GM21786 (cell line): ENCODE measurements around the gene FKBP6.
"Not testable (repeated sequence)": the region's sequence is repeated elsewhere in the genome, so short reads cannot be mapped to it uniquely, and the experiment has no call there.

Experiments used
- ATAC-seq: cut with Tn5 transposase; IDR thresholded peaks from one replicate; pipeline ENCODE4 v1.9.1; 2021; ENCODE audit not compliant: unreplicated experiment

Gene FKBP6

DNA sequence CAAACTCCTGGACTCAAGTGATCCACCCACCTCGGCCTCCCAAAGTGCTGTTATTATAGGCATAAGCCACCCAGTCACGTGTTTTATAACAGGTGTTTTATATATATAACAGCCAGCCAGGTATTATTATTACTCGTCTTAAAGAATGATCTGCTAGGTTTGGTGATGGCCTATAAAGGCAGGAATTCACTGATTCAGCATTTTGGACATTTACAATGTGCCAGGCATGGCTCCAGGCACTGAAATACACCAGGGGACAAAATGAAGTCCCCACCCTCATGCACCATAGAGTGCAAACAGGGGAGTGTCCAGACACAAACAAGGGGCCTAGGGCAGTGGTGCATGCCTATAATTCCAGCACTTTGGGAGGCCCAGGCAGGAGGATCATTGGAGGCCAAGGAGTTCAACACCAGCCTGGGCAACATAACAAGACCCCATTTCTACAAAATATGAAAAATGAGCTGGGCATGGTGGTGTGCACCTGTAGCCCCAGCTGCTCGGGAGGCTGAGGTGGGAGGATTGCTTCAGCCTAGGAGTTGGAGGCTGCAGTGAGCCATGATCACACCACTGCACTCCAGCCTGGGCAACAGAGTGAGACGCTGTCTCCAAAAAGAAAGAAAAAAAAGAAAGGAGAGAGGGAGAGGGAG lies 4.4 kb upstream of the FKBP6 start:
- ATAC-seq, result not testable (repeated sequence)

DNA sequence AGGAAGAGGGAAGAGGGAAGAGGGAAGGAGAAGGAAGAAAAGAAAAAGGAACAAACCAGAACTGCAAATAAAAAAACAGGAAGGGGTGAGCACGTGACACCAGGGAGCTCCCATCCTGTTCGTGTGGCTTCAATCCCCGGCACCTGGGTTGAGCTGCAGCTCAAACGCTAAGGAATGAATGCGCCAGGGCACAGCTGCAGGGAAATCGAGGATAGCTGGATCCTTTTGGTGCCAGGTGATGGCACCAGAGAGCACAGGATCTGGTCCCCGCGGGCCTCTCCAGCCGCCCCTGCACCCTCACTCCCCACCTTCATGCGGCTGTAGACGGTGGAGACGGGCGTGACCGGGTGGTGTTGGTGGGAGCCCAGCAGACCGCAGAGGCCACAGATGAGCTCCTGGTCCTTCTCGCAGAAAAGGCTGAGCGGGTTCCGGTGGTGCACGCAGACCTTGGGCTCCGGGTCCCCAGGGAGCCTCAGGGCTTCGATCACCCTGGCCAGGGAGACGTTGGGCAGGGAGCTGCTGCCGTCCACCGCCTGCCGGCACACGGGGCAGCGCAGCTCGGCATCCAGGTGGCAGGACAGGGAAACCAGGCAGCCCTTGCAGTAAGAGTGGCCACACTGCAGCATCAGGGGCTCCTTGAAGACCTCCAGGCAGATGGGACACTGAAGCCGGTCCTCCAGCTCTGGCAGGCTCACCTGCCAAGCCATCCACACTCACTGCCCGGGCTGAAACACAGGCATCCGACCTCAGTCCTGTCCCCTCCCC lies 3.7 kb upstream of the FKBP6 start:
- not testable (repeated sequence) for ATAC-seq

GRCh38 chr7:73325424-73325823 lies 2.5 kb upstream of the FKBP6 start:
- ATAC-seq, result not testable (repeated sequence)

DNA sequence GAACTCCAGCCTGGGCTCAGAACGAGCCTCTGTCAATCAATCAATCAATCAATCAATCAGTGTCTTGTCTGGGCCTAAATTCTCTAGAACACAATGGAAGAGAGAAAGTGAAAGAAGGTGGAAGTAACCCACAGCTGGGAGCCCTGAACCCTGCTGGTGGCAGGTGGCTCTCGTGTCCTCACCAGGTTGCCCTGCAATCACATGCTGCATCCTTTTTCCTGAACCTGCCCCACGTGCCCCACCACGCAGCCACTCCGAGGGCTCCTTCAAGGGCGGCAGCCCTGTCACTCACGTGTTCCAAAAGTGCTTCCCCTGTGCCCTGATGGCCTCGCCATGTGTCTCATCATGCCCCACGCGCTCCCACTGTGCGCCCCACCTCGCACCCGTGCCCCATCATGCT lies 512 bp upstream of the FKBP6 start:
- ATAC-seq, result not testable (repeated sequence)

GRCh38 chr7:73328696-73329095 lies 735 bp downstream of the FKBP6 start:
- no peak for ATAC-seq

GRCh38 chr7:73329861-73330581 lies 2.1 kb downstream of the FKBP6 start:
- no peak for ATAC-seq

- no peak for ATAC-seq
Observed at GRCh38 chr7:73330772-73331171, 2.8 kb downstream of the FKBP6 start.

GRCh38 chr7:73332447-73332846 lies 4.5 kb downstream of the FKBP6 start:
- ATAC-seq, result no peak

DNA sequence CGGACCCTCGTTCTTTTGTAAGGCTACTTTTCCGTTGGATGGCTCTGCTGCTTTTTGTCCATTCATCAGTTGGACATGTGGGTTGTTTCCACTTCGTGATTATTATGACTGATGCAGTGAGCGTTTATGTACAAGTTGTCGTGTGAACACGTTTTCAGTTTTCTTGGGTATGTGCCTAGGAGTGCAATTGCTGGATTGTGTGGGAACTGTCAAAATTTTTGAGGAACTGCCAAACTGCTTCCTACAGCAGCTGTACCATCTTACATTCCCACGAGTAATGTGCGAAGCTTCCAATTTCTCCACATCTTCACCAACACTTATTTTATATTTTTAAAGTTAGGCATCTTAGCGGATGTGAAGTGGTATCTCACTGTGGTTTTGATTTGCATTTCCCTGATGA lies 10.4 kb downstream of the FKBP6 start:
- ATAC-seq, result no peak

DNA sequence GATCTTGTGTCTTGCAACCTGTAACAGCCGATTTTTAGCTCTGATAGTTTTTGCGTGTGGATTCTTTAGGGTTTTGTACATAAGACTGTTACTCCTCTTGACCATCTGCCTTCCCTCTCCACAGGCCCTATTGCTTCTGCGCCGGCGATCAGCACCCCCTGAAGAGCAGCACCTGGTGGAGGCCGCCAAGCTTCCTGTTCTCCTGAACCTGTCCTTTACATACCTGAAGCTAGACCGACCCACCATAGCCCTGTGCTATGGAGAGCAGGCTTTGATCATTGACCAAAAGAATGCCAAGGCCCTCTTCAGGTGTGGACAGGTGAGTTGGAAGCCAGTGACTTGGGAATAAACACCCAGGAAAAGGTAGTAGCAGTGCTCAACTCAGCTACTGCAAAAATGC lies 12.6 kb downstream of the FKBP6 start:
- no peak for ATAC-seq

DNA sequence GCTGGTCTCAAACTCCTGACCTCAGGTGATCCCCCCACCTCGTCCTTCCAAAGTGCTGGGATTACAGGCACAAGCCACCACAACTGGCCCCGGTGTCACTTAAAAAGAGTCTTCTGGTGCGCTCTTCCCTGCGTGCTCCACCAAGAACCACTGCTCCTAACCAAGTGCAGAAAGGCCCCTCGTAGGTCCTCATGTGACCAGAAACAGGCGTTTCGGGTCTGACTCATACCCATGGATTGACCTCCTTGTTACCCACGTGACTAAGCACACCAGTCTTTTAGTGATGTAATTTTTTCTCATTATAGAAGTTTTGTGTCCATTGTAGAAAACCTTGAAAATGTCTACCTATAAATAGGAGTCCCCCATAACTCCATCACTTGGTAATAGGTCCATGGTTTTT lies 13.9 kb downstream of the FKBP6 start:
- ATAC-seq, result no peak

DNA sequence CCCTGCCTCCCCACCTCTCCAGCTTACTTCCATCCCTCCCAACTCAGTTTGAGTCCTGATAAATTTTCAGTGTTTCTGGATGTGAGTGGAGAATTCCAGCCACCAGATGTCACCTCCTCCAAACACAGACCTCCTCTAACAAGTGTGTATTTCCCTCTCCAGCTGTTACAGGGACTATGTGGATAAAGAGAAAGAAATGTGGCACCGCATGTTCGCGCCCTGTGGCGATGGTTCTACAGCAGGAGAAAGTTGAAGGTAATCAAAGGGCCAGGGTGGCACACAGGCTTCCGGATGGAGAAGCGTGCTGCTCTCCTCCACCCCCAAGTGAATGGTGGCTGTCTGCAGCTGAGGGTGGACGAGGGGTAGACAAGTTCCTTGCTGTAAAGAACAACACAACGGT lies 14.7 kb downstream of the FKBP6 start:
- no peak for ATAC-seq

DNA sequence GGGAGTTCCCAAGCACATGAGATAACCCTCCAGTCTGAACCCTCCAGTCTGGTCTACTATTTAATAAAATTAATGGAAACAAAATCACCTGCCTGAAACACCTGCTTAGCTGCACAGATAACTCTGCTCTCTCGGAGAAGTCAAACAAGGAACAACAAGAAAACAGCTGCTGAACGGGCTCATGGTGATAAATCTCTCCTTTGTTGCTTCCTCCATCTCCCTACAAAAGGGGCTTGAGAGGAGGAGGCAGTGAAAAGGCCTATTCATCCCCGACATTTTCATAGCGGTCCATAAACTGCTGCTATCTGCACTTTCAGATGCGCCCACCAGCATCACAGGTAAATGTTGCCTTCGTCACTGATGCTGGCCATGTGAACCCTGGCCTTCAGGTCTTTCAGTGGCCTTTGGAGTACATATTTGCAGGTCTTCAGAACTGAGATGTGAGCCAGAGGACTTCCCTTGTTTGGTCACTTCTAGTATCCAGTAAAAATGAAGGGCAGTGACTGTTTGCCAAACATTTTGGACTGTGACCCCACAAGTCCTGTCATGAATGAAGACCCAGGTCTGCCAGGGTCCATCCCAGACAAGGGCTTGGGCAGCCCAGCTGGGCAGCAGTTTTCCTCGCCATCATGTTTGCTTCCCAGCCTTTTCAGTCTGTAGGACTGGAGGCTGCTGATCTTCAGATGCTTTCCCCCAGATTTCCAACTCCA lies 15.9 kb downstream of the FKBP6 start:
- ATAC-seq, result no peak

DNA sequence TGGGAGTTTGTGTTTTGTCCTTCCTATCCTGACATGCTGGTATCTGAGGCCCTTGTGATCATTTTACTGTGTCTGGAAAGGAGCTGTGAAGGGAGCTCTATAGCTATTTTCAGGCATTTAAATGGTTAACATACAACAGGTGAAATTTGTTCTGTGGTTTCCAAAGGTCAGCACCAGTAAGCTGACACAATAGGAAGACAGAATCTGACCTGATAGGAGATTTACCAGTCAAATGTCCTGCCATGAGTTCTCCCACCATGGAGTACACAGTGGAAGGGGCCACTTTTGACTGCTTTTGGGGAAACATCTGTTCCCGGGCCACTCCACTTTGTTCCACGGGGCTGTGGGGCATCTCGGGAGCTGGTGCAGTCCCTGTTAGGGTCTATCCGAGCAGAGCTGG lies 17.6 kb downstream of the FKBP6 start:
- no peak for ATAC-seq

DNA sequence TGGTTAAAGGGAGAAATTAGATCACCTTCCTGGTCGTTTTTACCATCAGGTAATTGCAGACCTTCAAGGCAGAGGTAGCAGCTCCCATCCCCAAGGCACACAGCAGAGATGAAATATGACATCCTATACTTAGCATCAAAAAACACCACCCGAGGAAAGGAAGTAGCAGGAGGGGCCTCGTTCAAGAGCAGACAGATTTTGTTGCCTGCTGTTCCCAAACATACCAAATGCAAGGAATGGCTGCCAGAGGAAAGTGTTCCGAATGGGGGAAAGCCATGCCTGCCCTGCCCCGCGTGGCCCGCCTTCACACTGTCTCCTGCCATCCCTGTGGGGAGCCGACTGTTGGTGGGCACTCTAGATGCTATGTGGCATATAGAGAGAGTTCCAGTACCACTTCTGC lies 18.0 kb downstream of the FKBP6 start:
- ATAC-seq, result no peak

DNA sequence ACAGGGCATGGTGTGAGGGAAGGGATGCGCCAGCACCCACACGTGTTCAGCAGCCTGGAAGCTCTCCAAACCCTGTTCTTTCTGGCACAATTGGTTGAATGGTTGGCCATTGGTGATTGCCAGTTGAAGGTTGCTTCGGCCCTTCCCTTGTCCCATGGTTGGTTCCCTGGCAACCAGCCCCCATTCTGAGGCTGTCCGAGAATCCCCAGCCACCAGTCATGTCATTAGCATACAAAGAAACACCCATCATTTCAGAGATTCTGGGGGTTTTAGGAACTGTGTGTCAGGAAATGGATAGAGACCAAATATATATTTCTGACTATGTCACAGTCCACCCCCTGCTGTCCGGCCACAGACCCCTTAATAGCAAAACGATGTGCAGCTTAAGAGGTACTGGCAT lies 21.8 kb downstream of the FKBP6 start:
- ATAC-seq, result no peak

GRCh38 chr7:73350306-73351068 lies 22.5 kb downstream of the FKBP6 start:
- ATAC-seq, result no peak

GRCh38 chr7:73351447-73352167 lies 23.6 kb downstream of the FKBP6 start:
- ATAC-seq, result no peak

DNA sequence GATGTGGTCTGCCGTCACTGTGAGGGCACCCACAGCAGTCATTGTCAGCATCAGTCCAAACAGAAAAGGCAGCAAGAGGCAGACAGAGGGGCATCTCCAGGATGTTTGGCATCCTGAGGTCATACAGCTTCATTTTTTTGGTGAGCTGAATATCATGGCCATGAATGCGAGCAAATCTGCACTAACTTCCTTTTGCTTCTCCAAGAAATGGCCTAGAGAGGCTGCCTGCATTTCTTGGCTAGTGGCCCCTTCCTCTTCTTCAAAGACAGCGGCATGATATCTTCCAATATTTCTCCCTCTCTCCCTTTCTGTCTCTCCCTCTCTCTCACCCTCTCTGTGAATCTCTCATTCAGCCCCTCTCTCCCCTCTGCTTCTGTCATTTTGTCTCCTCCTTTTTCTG lies 24.8 kb downstream of the FKBP6 start:
- no peak for ATAC-seq

DNA sequence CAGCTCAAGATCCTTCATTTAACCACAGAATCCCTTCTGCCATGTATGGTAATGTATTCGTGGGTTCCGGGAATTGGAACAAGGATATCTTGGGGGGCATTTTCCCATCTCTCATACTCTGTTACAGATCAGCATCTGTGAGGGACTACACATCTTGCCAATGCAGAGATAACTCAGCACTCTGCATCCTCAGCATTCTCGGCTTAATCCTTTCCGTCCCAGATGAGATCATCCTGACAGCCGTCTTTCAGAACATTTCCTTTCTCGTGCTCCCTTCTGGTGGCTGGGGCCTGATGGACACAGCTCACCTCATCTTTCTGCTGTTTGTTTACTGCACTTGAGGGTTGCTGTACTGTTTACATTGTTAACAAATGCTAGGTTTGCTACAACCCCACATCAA lies 25.3 kb downstream of the FKBP6 start:
- ATAC-seq, result no peak
